ENCODE measurements around the gene PLA2G2A. TPM values are rescaled to one million over a fixed set of nuclear protein-coding genes. Genes with fewer than 3 reads are reported as not detected.

PLA2G2A gene
- polyA plus RNA-seq, 1 donor (not counting 4 experiments of a cell fraction or from before 2014, with no cell fraction given) = 0.08 TPM

DNA sequence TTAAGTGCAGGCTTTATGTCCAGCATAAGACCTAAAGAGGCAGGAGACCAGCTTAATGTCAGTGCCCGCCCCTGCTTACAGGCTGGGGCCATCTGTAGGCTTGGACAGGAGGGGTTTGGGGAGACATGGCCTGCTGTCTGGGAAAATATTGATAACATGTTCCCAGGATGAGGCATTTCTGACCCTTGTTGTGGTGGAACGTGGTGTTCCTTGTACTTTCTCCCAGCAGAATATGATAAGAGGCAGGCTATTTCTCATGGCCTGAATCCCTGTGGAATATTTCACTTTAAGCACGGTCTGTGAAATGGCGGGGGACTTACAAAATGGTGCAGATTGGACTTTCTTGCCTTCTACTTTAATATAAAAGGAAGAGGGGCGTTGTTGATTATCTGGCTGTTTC is 48.7 kb upstream of the PLA2G2A start:
- Histone ChIP-seq H3K4me1 (ENCODE audit: control insufficient read depth, extremely low read depth, insufficient read depth, low read length) (peaks cover 9% of the 10 kb centered on the region), H4K20me1 (ENCODE audit: control insufficient read depth, extremely low read depth, insufficient read depth, low read length) (no peaks in the 10 kb centered on the region), H3K4me2 (ENCODE audit: control insufficient read depth, extremely low read depth, insufficient read depth, low read depth, low read length) (no peak overlapping the region), H3K9me1 (ENCODE audit: control insufficient read depth, extremely low read depth, insufficient read depth, low read length) (no peaks in the 10 kb centered on the region), H3K27me3 (ENCODE audit: control insufficient read depth, extremely low read depth, insufficient read depth, low read length) (no peaks in the 10 kb centered on the region), H2AFZ (ENCODE audit: control insufficient read depth, low read length) (no peak overlapping the region), H3K9me3 (ENCODE audit: control insufficient read depth, low read depth, low read length) (no peaks in the 10 kb centered on the region), H3K27ac (ENCODE audit: control insufficient read depth, insufficient read depth, low read length) (no peak overlapping the region), H3K36me3 (ENCODE audit: control insufficient read depth in 2 of 2, extremely low read depth in 1 of 2, insufficient read depth in 2 of 2, low read length in 2 of 2) (no peaks in the 10 kb centered on the region), H3K9ac (ENCODE audit: control insufficient read depth, extremely low read depth, insufficient read depth, low read length) (no peak overlapping the region), H3K79me2 (ENCODE audit: control insufficient read depth, insufficient read depth, low read length) (no peaks in the 10 kb centered on the region), H3K4me3 (ENCODE audit: control insufficient read depth in 2 of 3, extremely low read depth in 1 of 3, insufficient read depth in 2 of 3, low read depth in 1 of 3, low read length in 3 of 3) (no peak overlapping the region)
- dilution Hi-C loops (cut with MboI; ENCODE audit: extremely low pct_ligation_motif_present, low sequenced_read_pairs) = no loop called here
- TF ChIP-seq EZH2 (IDR thresholded peaks at IDR 0.05; ENCODE audit: low read length) = no peak
- TF ChIP-seq, protein P1, sequence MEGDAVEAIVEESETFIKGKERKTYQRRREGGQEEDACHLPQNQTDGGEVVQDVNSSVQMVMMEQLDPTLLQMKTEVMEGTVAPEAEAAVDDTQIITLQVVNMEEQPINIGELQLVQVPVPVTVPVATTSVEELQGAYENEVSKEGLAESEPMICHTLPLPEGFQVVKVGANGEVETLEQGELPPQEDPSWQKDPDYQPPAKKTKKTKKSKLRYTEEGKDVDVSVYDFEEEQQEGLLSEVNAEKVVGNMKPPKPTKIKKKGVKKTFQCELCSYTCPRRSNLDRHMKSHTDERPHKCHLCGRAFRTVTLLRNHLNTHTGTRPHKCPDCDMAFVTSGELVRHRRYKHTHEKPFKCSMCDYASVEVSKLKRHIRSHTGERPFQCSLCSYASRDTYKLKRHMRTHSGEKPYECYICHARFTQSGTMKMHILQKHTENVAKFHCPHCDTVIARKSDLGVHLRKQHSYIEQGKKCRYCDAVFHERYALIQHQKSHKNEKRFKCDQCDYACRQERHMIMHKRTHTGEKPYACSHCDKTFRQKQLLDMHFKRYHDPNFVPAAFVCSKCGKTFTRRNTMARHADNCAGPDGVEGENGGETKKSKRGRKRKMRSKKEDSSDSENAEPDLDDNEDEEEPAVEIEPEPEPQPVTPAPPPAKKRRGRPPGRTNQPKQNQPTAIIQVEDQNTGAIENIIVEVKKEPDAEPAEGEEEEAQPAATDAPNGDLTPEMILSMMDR (optimal IDR thresholded peaks at IDR 0.05 in 1 of 3, IDR thresholded peaks at IDR 0.05 in 1 of 3, conservative IDR thresholded peaks at IDR 0.05 in 1 of 3; ENCODE audit: extremely low read depth in 1 of 3, insufficient read depth in 2 of 3, low read length in 3 of 3) = no peak
- FAIRE-seq = no peak
- DNase-seq (ENCODE audit: low read depth, low spot score) = no peak

DNA sequence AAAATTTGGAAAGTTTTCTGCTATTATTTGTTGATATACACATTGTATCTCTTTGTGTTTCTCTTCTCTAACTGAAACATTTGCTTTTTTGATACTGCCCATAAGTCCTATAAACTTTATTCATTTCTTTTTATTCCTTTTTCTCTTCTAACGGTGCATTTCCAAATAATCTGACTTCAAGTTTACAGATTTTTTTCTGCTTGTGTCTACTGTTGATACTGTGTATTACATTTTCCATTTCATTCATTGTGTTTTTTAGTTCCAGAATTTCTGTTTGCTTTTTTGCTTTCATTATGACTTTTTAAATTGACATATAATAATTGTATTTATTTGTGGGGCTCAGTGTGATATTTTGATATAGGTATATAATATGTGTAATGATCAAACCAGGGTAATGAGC is 38.3 kb upstream of the PLA2G2A start:
- Histone ChIP-seq H3K9ac (ENCODE audit: control insufficient read depth, extremely low read depth, insufficient read depth, low read length) (no peak overlapping the region), H3K27me3 (ENCODE audit: control insufficient read depth, extremely low read depth, insufficient read depth, low read length) (peaks cover 5% of the 10 kb centered on the region), H3K9me3 (ENCODE audit: control insufficient read depth, low read depth, low read length) (peaks cover 2% of the 10 kb centered on the region), H3K9me1 (ENCODE audit: control insufficient read depth, extremely low read depth, insufficient read depth, low read length) (no peaks in the 10 kb centered on the region), H2AFZ (ENCODE audit: control insufficient read depth, low read length) (no peak overlapping the region), H3K27ac (ENCODE audit: control insufficient read depth, insufficient read depth, low read length) (no peak overlapping the region), H3K4me3 (ENCODE audit: control insufficient read depth in 2 of 3, extremely low read depth in 1 of 3, insufficient read depth in 2 of 3, low read depth in 1 of 3, low read length in 3 of 3) (no peak overlapping the region), H4K20me1 (ENCODE audit: control insufficient read depth, extremely low read depth, insufficient read depth, low read length) (no peaks in the 10 kb centered on the region), H3K4me1 (ENCODE audit: control insufficient read depth, extremely low read depth, insufficient read depth, low read length) (no peaks in the 10 kb centered on the region), H3K36me3 (ENCODE audit: control insufficient read depth in 2 of 2, extremely low read depth in 1 of 2, insufficient read depth in 2 of 2, low read length in 2 of 2) (no peaks in the 10 kb centered on the region), H3K4me2 (ENCODE audit: control insufficient read depth, extremely low read depth, insufficient read depth, low read depth, low read length) (no peak overlapping the region), H3K79me2 (ENCODE audit: control insufficient read depth, insufficient read depth, low read length) (no peaks in the 10 kb centered on the region)
- DNase-seq (ENCODE audit: low read depth, low spot score) (no peak), FAIRE-seq (no peak)
- dilution Hi-C loops (cut with MboI; ENCODE audit: extremely low pct_ligation_motif_present, low sequenced_read_pairs) = no loop called here
- no peak for TF ChIP-seq EZH2 (IDR thresholded peaks at IDR 0.05; ENCODE audit: low read length)
- TF ChIP-seq, protein P1 (optimal IDR thresholded peaks at IDR 0.05 in 1 of 3, IDR thresholded peaks at IDR 0.05 in 1 of 3, conservative IDR thresholded peaks at IDR 0.05 in 1 of 3; ENCODE audit: extremely low read depth in 1 of 3, insufficient read depth in 2 of 3, low read length in 3 of 3) = no peak
